Measurements from ENCODE around the gene AK6.
"Not testable (repeated sequence)": the region's sequence is repeated elsewhere in the genome, so short reads cannot be mapped to it uniquely, and the experiment has no call there.

AK6 gene

DNA sequence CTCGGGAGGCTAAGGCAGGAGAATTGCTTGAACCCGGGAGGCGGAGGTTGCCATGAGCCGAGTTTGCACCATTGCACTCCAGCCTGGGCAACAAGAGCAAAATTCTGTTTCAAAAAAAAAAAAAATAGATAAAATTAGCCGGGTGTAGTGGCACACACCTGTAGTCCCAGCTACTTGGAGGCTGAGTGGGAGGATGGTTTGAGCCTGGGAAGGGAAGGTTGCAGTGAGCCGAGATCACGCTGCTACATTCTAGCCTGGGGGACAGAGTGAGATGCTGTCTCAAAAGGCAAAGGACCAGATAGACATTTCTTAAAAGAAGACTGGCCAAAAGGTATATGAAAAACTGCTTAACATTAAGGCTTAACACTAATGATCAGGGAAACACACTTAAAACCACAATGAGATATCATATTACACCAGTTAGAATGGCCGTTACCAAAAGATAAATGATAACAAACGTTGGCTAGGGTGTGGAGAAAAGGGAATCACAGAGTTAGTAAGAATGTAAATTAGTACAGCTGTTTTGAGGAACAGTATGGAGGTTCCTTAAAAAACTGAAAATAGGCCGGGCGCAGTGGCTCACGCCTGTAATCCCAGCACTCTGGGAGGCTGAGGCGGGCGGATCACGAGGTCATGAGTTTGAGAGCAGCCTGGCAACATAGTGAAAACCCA is 35.5 kb upstream of the AK6 start:
- Histone ChIP-seq H3K9me3 (ENCODE audit: control extremely low read depth in 1 of 5, control insufficient read depth in 4 of 5, insufficient read depth in 2 of 5, low read depth in 1 of 5, low read length in 4 of 5) (peaks cover 0 to 7% (median 0%) of the 10 kb centered on the region in 5 experiments), H3K27me3 (replicated peaks in 2 of 5; ENCODE audit: control insufficient read depth in 4 of 5, insufficient read depth in 5 of 5, low read length in 4 of 5) (no peaks in the 10 kb centered on the region), H3K4me1 (ENCODE audit: control extremely low read depth in 1 of 4, control insufficient read depth in 4 of 4, insufficient read depth in 4 of 4, low read length in 3 of 4) (no peaks in the 10 kb centered on the region), H3K4me3 (ENCODE audit: control insufficient read depth in 1 of 7, extremely low read depth in 1 of 7, insufficient read depth in 4 of 7, low read depth in 2 of 7, low read length in 6 of 7) (no peak overlapping the region), H3K36me3 (ENCODE audit: control insufficient read depth in 4 of 4, insufficient read depth in 4 of 4, low read length in 3 of 4) (peaks cover 7 to 52% (median 21%) of the 10 kb centered on the region in 4 experiments), H3K27ac (ENCODE audit: insufficient read depth in 1 of 2, low read depth in 1 of 2, low read length in 2 of 2, poor library complexity in 1 of 2, severe bottlenecking in 2 of 2) (no peak overlapping the region)
- CTCF ChIA-PET = interaction anchor here (0.6 kb wide), 1 partner anchor 360 kb away, joined by 3 read pairs; no protein-coding TSS in a partner anchor
- DNase-seq = peak; percentile 3 to 49 (median 26)
- WGBS (ENCODE audit: insufficient coverage) = 95% methylated on average over 6 of the region's 15 CpGs
- POLR2A ChIA-PET = no interaction called here

GRCh38 chr5:69378376-69378775 is 9.1 kb upstream of the AK6 start:
- Histone ChIP-seq H3K36me3 (ENCODE audit: control insufficient read depth in 4 of 4, insufficient read depth in 4 of 4, low read length in 3 of 4) (peaks cover 15 to 52% (median 28%) of the 10 kb centered on the region in 4 experiments), H3K27ac (ENCODE audit: insufficient read depth in 1 of 2, low read depth in 1 of 2, low read length in 2 of 2, poor library complexity in 1 of 2, severe bottlenecking in 2 of 2) (no peak overlapping the region), H3K27me3 (replicated peaks in 2 of 5; ENCODE audit: control insufficient read depth in 4 of 5, insufficient read depth in 5 of 5, low read length in 4 of 5) (no peaks in the 10 kb centered on the region), H3K9me3 (ENCODE audit: control extremely low read depth in 1 of 5, control insufficient read depth in 4 of 5, insufficient read depth in 2 of 5, low read depth in 1 of 5, low read length in 4 of 5) (no peaks in the 10 kb centered on the region), H3K4me3 (ENCODE audit: control insufficient read depth in 1 of 7, extremely low read depth in 1 of 7, insufficient read depth in 4 of 7, low read depth in 2 of 7, low read length in 6 of 7) (no peak overlapping the region), H3K4me1 (ENCODE audit: control extremely low read depth in 1 of 4, control insufficient read depth in 4 of 4, insufficient read depth in 4 of 4, low read length in 3 of 4) (no peaks in the 10 kb centered on the region)
- POLR2A ChIA-PET = no interaction called here
- no peak for DNase-seq
- CTCF ChIA-PET = no interaction called here

DNA sequence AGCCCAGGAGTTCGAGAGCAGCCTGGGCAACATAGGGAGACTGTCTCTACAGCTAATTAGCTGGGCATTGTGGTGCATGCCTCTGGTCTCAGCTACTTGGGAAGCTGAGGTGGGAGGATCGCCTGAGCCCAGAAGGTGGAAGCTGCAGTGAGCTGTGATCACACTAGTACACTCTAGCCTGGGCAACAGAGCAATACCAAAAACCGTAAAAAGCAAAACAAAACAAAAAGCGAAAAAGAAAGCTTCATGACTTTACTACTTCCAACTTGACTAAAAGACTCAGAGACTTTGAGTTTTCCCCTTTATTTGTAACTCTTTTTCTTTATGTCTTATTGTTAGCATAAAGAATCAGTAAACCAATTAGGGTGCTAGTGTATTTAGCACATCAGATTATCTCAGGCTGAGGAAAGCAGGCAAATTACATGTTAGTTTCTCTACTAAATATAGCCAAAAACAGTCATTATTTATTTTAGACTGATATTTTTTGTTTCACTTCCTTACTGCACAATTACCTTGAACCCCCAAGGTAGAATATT is 5.7 kb upstream of the AK6 start:
- POLR2A ChIA-PET = no interaction called here
- WGBS (ENCODE audit: insufficient coverage) = 67% methylated on average over 1 of the region's 4 CpGs
- no peak overlapping the region for H3K4me3 ChIP-seq (ENCODE audit: control insufficient read depth in 1 of 7, extremely low read depth in 1 of 7, insufficient read depth in 4 of 7, low read depth in 2 of 7, low read length in 6 of 7)

GRCh38 chr5:69372394-69372793 is 3.1 kb upstream of the AK6 start:
- peaks cover 16 to 25% (median 18%) of the 10 kb centered on the region in 4 experiments for H3K4me1 ChIP-seq (ENCODE audit: control extremely low read depth in 1 of 4, control insufficient read depth in 4 of 4, insufficient read depth in 4 of 4, low read length in 3 of 4)
- H3K27me3 ChIP-seq (replicated peaks in 2 of 5; ENCODE audit: control insufficient read depth in 4 of 5, insufficient read depth in 5 of 5, low read length in 4 of 5) = no peaks in the 10 kb centered on the region
- WGBS (ENCODE audit: insufficient coverage) = no CpG with 5 or more reads among the region's 5 CpGs
- ChIA-PET POLR2A (interaction anchor here (0.6 kb wide), 1 partner anchor 13 kb away, joined by 4 read pairs; no protein-coding TSS in a partner anchor), CTCF (interaction anchor here (1.1 to 1.4 kb wide), 2 partner anchors 15 to 279 kb away, joined by 3 read pairs; partner anchors contain the start of gene SLC30A5)
- no peaks in the 10 kb centered on the region for H3K9me3 ChIP-seq (ENCODE audit: control extremely low read depth in 1 of 5, control insufficient read depth in 4 of 5, insufficient read depth in 2 of 5, low read depth in 1 of 5, low read length in 4 of 5)
- peaks cover 6 to 25% (median 14%) of the 10 kb centered on the region in 4 experiments for H3K36me3 ChIP-seq (ENCODE audit: control insufficient read depth in 4 of 4, insufficient read depth in 4 of 4, low read length in 3 of 4)
- no peak overlapping the region for H3K4me3 ChIP-seq (ENCODE audit: control insufficient read depth in 1 of 7, extremely low read depth in 1 of 7, insufficient read depth in 4 of 7, low read depth in 2 of 7, low read length in 6 of 7)
- no peak for DNase-seq
- H3K27ac ChIP-seq (ENCODE audit: insufficient read depth in 1 of 2, low read depth in 1 of 2, low read length in 2 of 2, poor library complexity in 1 of 2, severe bottlenecking in 2 of 2) = no peak overlapping the region

More for the DNA sequence above, 5.7 kb upstream of the AK6 start:
- no peak overlapping the region for H3K27ac ChIP-seq (ENCODE audit: insufficient read depth in 1 of 2, low read depth in 1 of 2, low read length in 2 of 2, poor library complexity in 1 of 2, severe bottlenecking in 2 of 2)
- peaks cover 10 to 33% (median 20%) of the 10 kb centered on the region in 4 experiments for H3K36me3 ChIP-seq (ENCODE audit: control insufficient read depth in 4 of 4, insufficient read depth in 4 of 4, low read length in 3 of 4)
- no peaks in the 10 kb centered on the region for H3K27me3 ChIP-seq (replicated peaks in 2 of 5; ENCODE audit: control insufficient read depth in 4 of 5, insufficient read depth in 5 of 5, low read length in 4 of 5)
- H3K9me3 ChIP-seq (ENCODE audit: control extremely low read depth in 1 of 5, control insufficient read depth in 4 of 5, insufficient read depth in 2 of 5, low read depth in 1 of 5, low read length in 4 of 5) = no peaks in the 10 kb centered on the region
- H3K4me1 ChIP-seq (ENCODE audit: control extremely low read depth in 1 of 4, control insufficient read depth in 4 of 4, insufficient read depth in 4 of 4, low read length in 3 of 4) = peaks cover 7 to 14% (median 10%) of the 10 kb centered on the region in 4 experiments
- CTCF ChIA-PET = no interaction called here
- DNase-seq = no peak

DNA sequence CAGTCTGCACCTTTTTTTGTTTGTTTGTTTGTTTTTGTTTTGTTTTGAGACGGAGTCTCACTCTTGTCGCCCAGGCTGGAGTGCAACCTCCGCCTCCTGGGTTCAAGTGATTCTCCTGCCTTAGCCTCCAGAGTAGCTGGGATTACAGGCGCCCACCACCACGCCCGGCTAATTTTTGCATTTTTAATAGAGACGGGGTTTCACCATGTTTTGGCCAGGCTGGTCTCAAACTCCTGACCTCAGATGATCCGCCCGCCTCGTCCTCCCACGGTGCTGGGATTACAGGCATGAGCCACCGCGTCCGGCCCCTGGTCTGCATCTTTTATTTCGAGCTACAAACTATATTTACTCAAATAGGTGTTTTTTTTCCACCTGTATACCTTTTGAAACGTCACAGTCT is 1.0 kb upstream of the AK6 start:
- H3K4me1 ChIP-seq (ENCODE audit: control extremely low read depth in 1 of 4, control insufficient read depth in 4 of 4, insufficient read depth in 4 of 4, low read length in 3 of 4) = peaks cover 16 to 26% (median 19%) of the 10 kb centered on the region in 4 experiments
- H3K4me3 ChIP-seq (ENCODE audit: control insufficient read depth in 1 of 7, extremely low read depth in 1 of 7, insufficient read depth in 4 of 7, low read depth in 2 of 7, low read length in 6 of 7) = peak overlapping the region; percentile 26 to 100 (median 98)
- CTCF ChIA-PET = interaction anchor here (0.6 to 1.4 kb wide), 4 partner anchors 9 to 327 kb away, joined by 3 to 4 read pairs (median 4); partner anchors contain the start of gene SLC30A5
- POLR2A ChIA-PET; H3K9me3 ChIP-seq (ENCODE audit: control extremely low read depth in 1 of 5, control insufficient read depth in 4 of 5, insufficient read depth in 2 of 5, low read depth in 1 of 5, low read length in 4 of 5); H3K27me3 ChIP-seq (replicated peaks in 2 of 5; ENCODE audit: control insufficient read depth in 4 of 5, insufficient read depth in 5 of 5, low read length in 4 of 5); DNase-seq: not testable (repeated sequence)
- H3K27ac ChIP-seq (ENCODE audit: insufficient read depth in 1 of 2, low read depth in 1 of 2, low read length in 2 of 2, poor library complexity in 1 of 2, severe bottlenecking in 2 of 2) = peak overlapping the region; percentile 98 to 100
- H3K36me3 ChIP-seq (ENCODE audit: control insufficient read depth in 4 of 4, insufficient read depth in 4 of 4, low read length in 3 of 4) = peaks cover 13 to 23% (median 19%) of the 10 kb centered on the region in 4 experiments
- WGBS (ENCODE audit: insufficient coverage) = 6% methylated on average over 10 of the region's 16 CpGs

GRCh38 chr5:69368458-69369339 is 621 bp downstream of the AK6 start:
- POLR2A ChIA-PET = no interaction called here
- CTCF ChIA-PET = interaction anchor here (1.4 to 2.2 kb wide), 2 partner anchors 11 to 34 kb away, joined by 4 to 7 read pairs; no protein-coding TSS in a partner anchor
- Histone ChIP-seq H3K9me3 (ENCODE audit: control extremely low read depth in 1 of 5, control insufficient read depth in 4 of 5, insufficient read depth in 2 of 5, low read depth in 1 of 5, low read length in 4 of 5) (no peaks in the 10 kb centered on the region), H3K4me3 (ENCODE audit: control insufficient read depth in 1 of 7, extremely low read depth in 1 of 7, insufficient read depth in 4 of 7, low read depth in 2 of 7, low read length in 6 of 7) (peak overlapping the region; percentile 79 to 100 (median 98)), H3K27ac (ENCODE audit: insufficient read depth in 1 of 2, low read depth in 1 of 2, low read length in 2 of 2, poor library complexity in 1 of 2, severe bottlenecking in 2 of 2) (peak overlapping the region; percentile 98 to 100), H3K36me3 (ENCODE audit: control insufficient read depth in 4 of 4, insufficient read depth in 4 of 4, low read length in 3 of 4) (peaks cover 8 to 23% (median 20%) of the 10 kb centered on the region in 4 experiments), H3K27me3 (replicated peaks in 2 of 5; ENCODE audit: control insufficient read depth in 4 of 5, insufficient read depth in 5 of 5, low read length in 4 of 5) (no peaks in the 10 kb centered on the region), H3K4me1 (ENCODE audit: control extremely low read depth in 1 of 4, control insufficient read depth in 4 of 4, insufficient read depth in 4 of 4, low read length in 3 of 4) (peaks cover 16 to 26% (median 19%) of the 10 kb centered on the region in 4 experiments)
- DNase-seq = peak in 2 of 3 donors; percentile 31 to 65
- WGBS (ENCODE audit: insufficient coverage) = 4% methylated on average over 24 of the region's 39 CpGs
